DOHH2 (cell line): Measurements from ENCODE around the gene NUP205.

Experiments
- H3F3A ChIP-seq: fragments of 200-600 bp; sonication (generic), shearing (Covaris generic); 2 replicates; pipeline ENCODE4 v1.6.0; 2016; ENCODE audit warnings: antibody characterized with exemption, mild to moderate bottlenecking; ENCODE audit not compliant: control insufficient read depth, insufficient read depth
- H3K27ac ChIP-seq: fragments of 200-600 bp; sonication (generic); 2 replicates; pipeline ENCODE4 v1.5.1; 2014; ENCODE audit warnings: low read depth, mild to moderate bottlenecking, low read length, moderate library complexity
- H3K27me3 ChIP-seq: fragments of 200-600 bp; sonication (generic); 2 replicates; pipeline ENCODE4 v1.6.1; 2014; ENCODE audit warnings: mild to moderate bottlenecking, low read length, mixed read lengths; ENCODE audit not compliant: control insufficient read depth
- H3K36me3 ChIP-seq: fragments of 200-600 bp; sonication (generic); 2 replicates; pipeline ENCODE4 v1.6.1; 2014; ENCODE audit warnings: mild to moderate bottlenecking, low read length, moderate library complexity, mixed read lengths; ENCODE audit not compliant: control insufficient read depth
- H3K4me1 ChIP-seq: fragments of 200-600 bp; sonication (generic); 2 replicates; pipeline ENCODE4 v1.6.1; 2014; ENCODE audit warnings: mild to moderate bottlenecking, low read length, mixed read lengths; ENCODE audit not compliant: control insufficient read depth
- H3K4me2 ChIP-seq: fragments of 200-600 bp; sonication (generic); 2 replicates; pipeline ENCODE4 v1.6.0; 2014; ENCODE audit warnings: mild to moderate bottlenecking, low read length, moderate library complexity
- H3K4me3 ChIP-seq: fragments of 200-600 bp; sonication (generic); 2 replicates; pipeline ENCODE4 v1.5.1; 2014; ENCODE audit warnings: mild to moderate bottlenecking, low read length, mixed read lengths
- H3K79me2 ChIP-seq: fragments of 200-600 bp; sonication (generic); 2 replicates; pipeline ENCODE4 v1.6.1; 2014; ENCODE audit warnings: mild to moderate bottlenecking, low read length, mixed read lengths; ENCODE audit not compliant: control insufficient read depth
- H3K9me2 ChIP-seq: fragments of 200-600 bp; sonication (generic); replicated peaks from 2 replicates; pipeline ENCODE4 v1.6.1; 2014; ENCODE audit warnings: mild to moderate bottlenecking, low read length, mixed read lengths; ENCODE audit not compliant: control insufficient read depth
- H3K9me3 ChIP-seq: fragments of 200-600 bp; sonication (generic); 2 replicates; pipeline ENCODE4 v1.6.1; 2014; ENCODE audit warnings: antibody characterized with exemption, low read length, mixed read lengths; ENCODE audit not compliant: control insufficient read depth, insufficient read depth
- H4K20me1 ChIP-seq: fragments of 200-600 bp; sonication (generic); 2 replicates; pipeline ENCODE4 v1.6.0; 2014; ENCODE audit warnings: low read depth, mild to moderate bottlenecking, antibody characterized with exemption, low read length, moderate library complexity; ENCODE audit not compliant: control insufficient read depth, insufficient read depth
- CTCF ChIP-seq: fragments of 200-600 bp; sonication (generic); IDR thresholded peaks from one replicate; pipeline ENCODE4 v1.5.1; 2014; ENCODE audit warnings: antibody characterized with exemption, mild to moderate bottlenecking, low read depth, low read length; ENCODE audit not compliant: poor library complexity, severe bottlenecking
- EZH2phosphoT487 ChIP-seq: fragments of 200-600 bp; sonication (generic); IDR thresholded peaks from 2 replicates; pipeline ENCODE4 v1.6.1; 2017; ENCODE audit warnings: borderline replicate concordance, mild to moderate bottlenecking, antibody characterized with exemption, low read length, moderate library complexity, mixed read lengths

NUP205 gene

GRCh38 chr7:135509839-135510591, 47.7 kb upstream of the NUP205 start, which contains the start of gene CNOT4:
CNOT4 (minus strand) TSS chr7:135510102; CDS start chr7:135438331, 71,771 bp downstream.
- H3K4me3 ChIP-seq: peak within 1 kb of the TSS; percentile 98
- no peaks in the 10 kb centered on the region for H3K27me3 ChIP-seq
- no peaks in the 10 kb centered on the region for H3K9me3 ChIP-seq
- peak within 1 kb of the TSS; percentile 82 for H3K4me2 ChIP-seq
- H3K9me2 ChIP-seq: no peaks in the 10 kb centered on the region
- H3K79me2 ChIP-seq: peaks cover 49% of the 10 kb centered on the region
- H3K27ac ChIP-seq: peak within 1 kb of the TSS; percentile 72
- peaks cover 23% of the 10 kb centered on the region for H4K20me1 ChIP-seq
- H3K4me1 ChIP-seq: peaks cover 31% of the 10 kb centered on the region
- no peak for TF ChIP-seq CTCF
- TF ChIP-seq EZH2phosphoT487: no peak
- peaks cover 14% of the 10 kb centered on the region for H3K36me3 ChIP-seq
- H3F3A ChIP-seq: peaks cover 5% of the 10 kb centered on the region

GRCh38 chr7:135510592-135511183, 47.0 kb upstream of the NUP205 start:
- peaks cover 31% of the 10 kb centered on the region for H3K4me1 ChIP-seq
- peak overlapping the region; percentile 38 for H3K27ac ChIP-seq
- H4K20me1 ChIP-seq: peaks cover 23% of the 10 kb centered on the region
- H3K9me2 ChIP-seq: no peaks in the 10 kb centered on the region
- TF ChIP-seq CTCF (peak; percentile 50), EZH2phosphoT487 (no peak)
- H3K79me2 ChIP-seq: peaks cover 42% of the 10 kb centered on the region
- H3K4me3 ChIP-seq: peak overlapping the region; percentile 98
- H3F3A ChIP-seq: peaks cover 5% of the 10 kb centered on the region
- H3K27me3 ChIP-seq: no peaks in the 10 kb centered on the region
- H3K36me3 ChIP-seq: peaks cover 14% of the 10 kb centered on the region
- H3K4me2 ChIP-seq: peak overlapping the region; percentile 82
- H3K9me3 ChIP-seq: no peaks in the 10 kb centered on the region

GRCh38 chr7:135512135-135512887, 45.4 kb upstream of the NUP205 start:
- Histone ChIP-seq H3K27ac (no peak overlapping the region), H3K79me2 (peaks cover 26% of the 10 kb centered on the region)

More at GRCh38 chr7:135512135-135512887, 45.4 kb upstream of the NUP205 start:
- peaks cover 18% of the 10 kb centered on the region for H4K20me1 ChIP-seq
- peaks cover 5% of the 10 kb centered on the region for H3F3A ChIP-seq
- H3K27me3 ChIP-seq: no peaks in the 10 kb centered on the region
- H3K36me3 ChIP-seq: peaks cover 14% of the 10 kb centered on the region
- TF ChIP-seq EZH2phosphoT487 (no peak), CTCF (peak; percentile 63)
- H3K4me1 ChIP-seq: peaks cover 26% of the 10 kb centered on the region
- no peaks in the 10 kb centered on the region for H3K9me3 ChIP-seq
- no peaks in the 10 kb centered on the region for H3K9me2 ChIP-seq
- no peak overlapping the region for H3K4me2 ChIP-seq
- H3K4me3 ChIP-seq: no peak overlapping the region
